Type B pancreatic cell (in vitro differentiated cells): Measurements from ENCODE around the gene ACIN1. TPM values are rescaled to one million over a fixed set of nuclear protein-coding genes. Genes with fewer than 3 reads are reported as not detected.
A peak's percentile ranks its signal among the peaks of the same experiment; 100 is the strongest.
"Not testable (repeated sequence)": the region's sequence is repeated elsewhere in the genome, so short reads cannot be mapped to it uniquely, and the experiment has no call there.

ENCODE experiments used
- DNase-seq: peaks from one replicate; pipeline ENCODE4 v3.0.0; 2021; ENCODE audit warnings: mixed read lengths; ENCODE audit not compliant: unreplicated experiment; ENCODE audit errors: extremely low spot score
- H3K27ac Mint-ChIP-seq: 2 replicates; pipeline ENCODE4 v1.8.0; 2021; ENCODE audit warnings: mild to moderate bottlenecking, mixed read lengths
- H3K27me3 Mint-ChIP-seq: 2 replicates; pipeline ENCODE4 v1.8.0; 2021; ENCODE audit warnings: mixed read lengths
- H3K36me3 Mint-ChIP-seq: 2 replicates; pipeline ENCODE4 v1.8.0; 2021; ENCODE audit warnings: mixed read lengths
- H3K4me1 Mint-ChIP-seq: one replicate; pipeline ENCODE4 v1.8.0; 2021; ENCODE audit warnings: mixed read lengths; ENCODE audit not compliant: unreplicated experiment
- H3K4me3 Mint-ChIP-seq: 2 replicates; pipeline ENCODE4 v1.8.0; 2021; ENCODE audit warnings: mild to moderate bottlenecking, mixed read lengths
- H3K9me3 Mint-ChIP-seq: 2 replicates; pipeline ENCODE4 v1.8.0; 2021; ENCODE audit warnings: mixed read lengths
- CTCF ChIP-seq: fragments of 200-600 bp; sonication (generic); conservative IDR thresholded peaks from 2 replicates; pipeline ENCODE4 v1.5.0; 2021; ENCODE audit warnings: antibody characterized with exemption, mild to moderate bottlenecking
- total RNA-seq: library from RNA; stranded (reverse); gene quantifications from 2 replicates; pipeline ENCODE4 v1.2.1, GENCODE V29; 2021; ENCODE audit warnings: low replicate concordance

Gene ACIN1
- total RNA-seq, 1 donor from 2014 or later = 342 TPM

GRCh38 chr14:23021434-23021833 lies 73.5 kb downstream of the ACIN1 start:
- Mint-ChIP-seq H3K4me3 (no peak overlapping the region), H3K27ac (no peak overlapping the region), H3K9me3 (no peaks in the 10 kb centered on the region), H3K4me1 (peaks cover 47% of the 10 kb centered on the region), H3K27me3 (no peaks in the 10 kb centered on the region), H3K36me3 (peaks cover 19% of the 10 kb centered on the region)
- no peak for TF ChIP-seq CTCF
- DNase-seq = no peak

GRCh38 chr14:23020143-23021128 lies 74.5 kb downstream of the ACIN1 start:
- Mint-ChIP-seq H3K36me3 (peaks cover 10% of the 10 kb centered on the region), H3K4me3 (no peak overlapping the region), H3K4me1 (peaks cover 48% of the 10 kb centered on the region), H3K27ac (no peak overlapping the region), H3K27me3 (peaks cover 4% of the 10 kb centered on the region), H3K9me3 (no peaks in the 10 kb centered on the region)
- TF ChIP-seq CTCF = no peak
- no peak for DNase-seq

GRCh38 chr14:23018107-23018506 lies 76.8 kb downstream of the ACIN1 start:
- Mint-ChIP-seq H3K4me3 (no peak overlapping the region), H3K27ac (no peak overlapping the region), H3K9me3 (no peaks in the 10 kb centered on the region), H3K4me1 (peaks cover 29% of the 10 kb centered on the region), H3K36me3 (no peaks in the 10 kb centered on the region), H3K27me3 (peaks cover 4% of the 10 kb centered on the region)
- no peak for DNase-seq
- TF ChIP-seq CTCF = no peak

- Mint-ChIP-seq H3K4me3 (no peak overlapping the region), H3K9me3 (no peaks in the 10 kb centered on the region), H3K27me3 (peaks cover 4% of the 10 kb centered on the region), H3K36me3 (no peaks in the 10 kb centered on the region), H3K4me1 (peaks cover 26% of the 10 kb centered on the region), H3K27ac (peak overlapping the region; percentile 29)
- TF ChIP-seq CTCF = no peak
- DNase-seq = no peak
These were observed 77.8 kb downstream of the ACIN1 start for GRCh38 chr14:23017091-23017490.

GRCh38 chr14:23015618-23016017 lies 79.3 kb downstream of the ACIN1 start:
- peaks cover 4% of the 10 kb centered on the region for H3K27me3 Mint-ChIP-seq
- H3K4me3 Mint-ChIP-seq = no peak overlapping the region
- TF ChIP-seq CTCF = no peak
- H3K9me3 Mint-ChIP-seq = no peaks in the 10 kb centered on the region
- DNase-seq = no peak
- H3K4me1 Mint-ChIP-seq = peaks cover 11% of the 10 kb centered on the region
- H3K36me3 Mint-ChIP-seq = no peaks in the 10 kb centered on the region
- peak overlapping the region; percentile 30 for H3K27ac Mint-ChIP-seq

- not testable (repeated sequence) for H3K4me3 Mint-ChIP-seq, H3K27me3 Mint-ChIP-seq, H3K9me3 Mint-ChIP-seq, H3K27ac Mint-ChIP-seq, H3K36me3 Mint-ChIP-seq, DNase-seq
- peaks cover 14% of the 10 kb centered on the region for H3K4me1 Mint-ChIP-seq
These were observed 81.2 kb downstream of the ACIN1 start for GRCh38 chr14:23013749-23014054.
